ENCODE results near the gene SLX4IP. TPM values are rescaled to one million over a fixed set of nuclear protein-coding genes. Genes with fewer than 3 reads are reported as not detected.

SLX4IP gene
- total and polyA plus RNA-seq, 2 donors (not counting 1 experiment from before 2014, with no cell fraction given), result 2.0 to 8.1 TPM

DNA sequence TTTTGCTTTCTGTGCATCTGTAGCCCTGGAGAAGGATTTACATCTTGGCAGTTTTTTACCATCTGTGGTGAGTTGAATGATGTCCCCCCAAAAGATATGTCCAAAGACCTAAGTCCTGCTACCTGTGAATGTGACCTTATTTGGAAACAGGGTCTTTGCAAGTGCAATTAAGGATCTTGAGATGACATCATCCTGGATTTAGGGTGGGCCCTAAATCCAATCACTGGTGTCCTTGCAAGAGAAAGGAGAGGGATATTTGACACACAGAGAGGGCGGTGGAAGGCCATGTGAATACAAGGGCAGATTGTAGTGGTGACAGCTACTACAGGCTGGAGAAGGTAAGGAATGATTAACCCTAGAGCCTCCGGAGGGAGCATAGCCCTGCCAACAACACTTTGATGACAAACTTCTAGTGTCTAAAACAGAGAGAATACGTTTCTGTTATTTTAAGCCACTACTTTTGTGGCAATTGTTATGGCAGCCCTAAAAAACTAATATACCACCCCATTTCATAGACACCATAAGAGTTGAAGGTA, 36.2 kb upstream of the SLX4IP start:
- Histone ChIP-seq H3K27ac (ENCODE audit: low read length in 2 of 2) (no peak overlapping the region), H4K20me1 (ENCODE audit: control insufficient read depth, insufficient read depth, low read length, poor library complexity, severe bottlenecking) (no peaks in the 10 kb centered on the region), H3K79me2 (ENCODE audit: control insufficient read depth, insufficient read depth, low read length) (no peaks in the 10 kb centered on the region), H3K4me2 (replicated peaks; ENCODE audit: low read depth, low read length, poor library complexity, severe bottlenecking) (no peak overlapping the region), H2AFZ (ENCODE audit: insufficient read depth, low read depth, low read length, poor library complexity, severe bottlenecking) (no peak overlapping the region), H3K9me3 (ENCODE audit: control extremely low read depth in 1 of 3, control insufficient read depth in 2 of 3, insufficient read depth in 1 of 3, low read length in 2 of 3) (no peaks in the 10 kb centered on the region), H3K9ac (ENCODE audit: low read length) (no peak overlapping the region), H3K27me3 (replicated peaks in 1 of 4; ENCODE audit: control extremely low read depth in 1 of 4, control insufficient read depth in 3 of 4, insufficient read depth in 4 of 4, low read length in 3 of 4) (no peaks in the 10 kb centered on the region), H3K4me3 (ENCODE audit: control extremely low read depth in 1 of 5, extremely low read depth in 1 of 5, insufficient read depth in 1 of 5, low read depth in 2 of 5, low read length in 4 of 5) (no peak overlapping the region), H3K36me3 (replicated peaks in 1 of 2; ENCODE audit: control extremely low read depth in 1 of 2, control insufficient read depth in 1 of 2, extremely low read depth in 1 of 2, insufficient read depth in 2 of 2, low read length in 1 of 2) (no peaks in the 10 kb centered on the region), H3K4me1 (ENCODE audit: control insufficient read depth in 2 of 2, insufficient read depth in 2 of 2, low read length in 2 of 2) (no peaks in the 10 kb centered on the region)
- TF ChIP-seq, protein P1, sequence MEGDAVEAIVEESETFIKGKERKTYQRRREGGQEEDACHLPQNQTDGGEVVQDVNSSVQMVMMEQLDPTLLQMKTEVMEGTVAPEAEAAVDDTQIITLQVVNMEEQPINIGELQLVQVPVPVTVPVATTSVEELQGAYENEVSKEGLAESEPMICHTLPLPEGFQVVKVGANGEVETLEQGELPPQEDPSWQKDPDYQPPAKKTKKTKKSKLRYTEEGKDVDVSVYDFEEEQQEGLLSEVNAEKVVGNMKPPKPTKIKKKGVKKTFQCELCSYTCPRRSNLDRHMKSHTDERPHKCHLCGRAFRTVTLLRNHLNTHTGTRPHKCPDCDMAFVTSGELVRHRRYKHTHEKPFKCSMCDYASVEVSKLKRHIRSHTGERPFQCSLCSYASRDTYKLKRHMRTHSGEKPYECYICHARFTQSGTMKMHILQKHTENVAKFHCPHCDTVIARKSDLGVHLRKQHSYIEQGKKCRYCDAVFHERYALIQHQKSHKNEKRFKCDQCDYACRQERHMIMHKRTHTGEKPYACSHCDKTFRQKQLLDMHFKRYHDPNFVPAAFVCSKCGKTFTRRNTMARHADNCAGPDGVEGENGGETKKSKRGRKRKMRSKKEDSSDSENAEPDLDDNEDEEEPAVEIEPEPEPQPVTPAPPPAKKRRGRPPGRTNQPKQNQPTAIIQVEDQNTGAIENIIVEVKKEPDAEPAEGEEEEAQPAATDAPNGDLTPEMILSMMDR (IDR thresholded peaks at IDR 0.05), result no peak
- no peak for TF ChIP-seq EZH2 (IDR thresholded peaks at IDR 0.05; ENCODE audit: borderline replicate concordance, insufficient read depth, low read depth, low read length, poor library complexity, severe bottlenecking)
- no peak overlapping the region for H3K4me3 Mint-ChIP-seq
- no peaks in the 10 kb centered on the region for H3K4me1 Mint-ChIP-seq
- no peaks in the 10 kb centered on the region for H3K9me3 Mint-ChIP-seq (ENCODE audit: insufficient read depth)
- H3K27me3 Mint-ChIP-seq, result no peaks in the 10 kb centered on the region
- ChIA-PET POLR2A (no interaction called here), CTCF (no interaction called here)
- no CpG with 5 or more reads among the region's 3 CpGs for WGBS (ENCODE audit: insufficient coverage)
- intact Hi-C loops (cut with micrococcal nuclease), result no loop called here
- no peak for DNase-seq
- no peak overlapping the region for H3K27ac Mint-ChIP-seq
- no peak for ATAC-seq (ENCODE audit: low read depth)

DNA sequence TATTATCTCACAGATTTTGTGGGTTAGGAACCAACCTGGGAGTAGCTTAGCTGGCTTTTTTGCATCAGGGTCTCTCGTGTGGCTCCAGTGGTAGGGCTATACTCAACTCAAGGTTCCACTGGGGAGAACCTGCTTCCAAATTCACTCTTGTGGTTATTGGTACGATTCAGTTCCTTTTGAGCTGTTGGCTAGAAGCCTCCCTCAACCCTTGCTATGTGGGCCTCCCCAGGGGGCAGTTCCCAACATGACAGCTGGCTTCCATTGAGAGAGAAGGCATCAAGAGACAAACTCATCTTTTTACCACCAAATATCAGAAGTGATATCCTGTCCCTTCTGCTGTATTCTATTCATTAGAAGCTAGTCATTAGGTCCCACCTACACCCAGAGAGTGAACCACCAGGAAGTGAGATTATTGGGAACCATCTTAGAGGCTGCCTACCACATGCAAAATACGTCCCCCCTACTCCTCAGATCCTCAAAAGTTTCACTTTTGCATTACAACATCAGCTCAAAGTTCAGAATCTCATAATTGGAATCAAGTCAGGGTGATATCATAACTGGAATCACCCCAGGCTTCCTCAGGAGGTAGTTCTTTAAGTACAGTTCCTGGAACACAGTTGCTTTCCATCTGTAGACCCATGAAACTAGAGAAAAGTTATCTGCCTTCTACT, 32.0 kb upstream of the SLX4IP start:
- intact Hi-C loops (cut with micrococcal nuclease), result no loop called here
- no peak overlapping the region for H3K9ac ChIP-seq (ENCODE audit: low read length)
- ChIA-PET POLR2A (no interaction called here), CTCF (interaction anchor here (1.3 kb wide), 1 partner anchor 25 kb away, joined by 3 read pairs; no protein-coding TSS in a partner anchor)
- no peak overlapping the region for H3K4me3 ChIP-seq (ENCODE audit: control extremely low read depth in 1 of 5, extremely low read depth in 1 of 5, insufficient read depth in 1 of 5, low read depth in 2 of 5, low read length in 4 of 5)
- no peaks in the 10 kb centered on the region for H3K9me3 Mint-ChIP-seq (ENCODE audit: insufficient read depth)
- H3K27me3 ChIP-seq (replicated peaks in 1 of 4; ENCODE audit: control extremely low read depth in 1 of 4, control insufficient read depth in 3 of 4, insufficient read depth in 4 of 4, low read length in 3 of 4), result no peaks in the 10 kb centered on the region
- no peak overlapping the region for H3K27ac Mint-ChIP-seq
- no peak overlapping the region for H3K27ac ChIP-seq (ENCODE audit: low read length in 2 of 2)
- ATAC-seq (ENCODE audit: low read depth) (no peak), DNase-seq (no peak)
- WGBS (ENCODE audit: insufficient coverage), result 90% methylated on average over 2 of the region's 3 CpGs
- no peak overlapping the region for H3K4me3 Mint-ChIP-seq
- peaks cover 3% of the 10 kb centered on the region for H3K4me1 Mint-ChIP-seq
- no peaks in the 10 kb centered on the region for H3K79me2 ChIP-seq (ENCODE audit: control insufficient read depth, insufficient read depth, low read length)
- no peak overlapping the region for H3K4me2 ChIP-seq (replicated peaks; ENCODE audit: low read depth, low read length, poor library complexity, severe bottlenecking)
- H2AFZ ChIP-seq (ENCODE audit: insufficient read depth, low read depth, low read length, poor library complexity, severe bottlenecking), result no peak overlapping the region
- H3K27me3 Mint-ChIP-seq, result no peaks in the 10 kb centered on the region
- H4K20me1 ChIP-seq (ENCODE audit: control insufficient read depth, insufficient read depth, low read length, poor library complexity, severe bottlenecking), result no peaks in the 10 kb centered on the region
- H3K36me3 ChIP-seq (replicated peaks in 1 of 2; ENCODE audit: control extremely low read depth in 1 of 2, control insufficient read depth in 1 of 2, extremely low read depth in 1 of 2, insufficient read depth in 2 of 2, low read length in 1 of 2), result peaks cover 6 to 9% of the 10 kb centered on the region in 2 experiments
- no peaks in the 10 kb centered on the region for H3K4me1 ChIP-seq (ENCODE audit: control insufficient read depth in 2 of 2, insufficient read depth in 2 of 2, low read length in 2 of 2)
- H3K9me3 ChIP-seq (ENCODE audit: control extremely low read depth in 1 of 3, control insufficient read depth in 2 of 3, insufficient read depth in 1 of 3, low read length in 2 of 3), result no peaks in the 10 kb centered on the region
- no peak for TF ChIP-seq EZH2 (IDR thresholded peaks at IDR 0.05; ENCODE audit: borderline replicate concordance, insufficient read depth, low read depth, low read length, poor library complexity, severe bottlenecking)
- TF ChIP-seq, protein P1 (IDR thresholded peaks at IDR 0.05), result no peak

Measured in B cell (primary cell).